HepG2 (cell line): ENCODE results near the gene SMIM38. TPM values are rescaled to one million over a fixed set of nuclear protein-coding genes. Genes with fewer than 3 reads are reported as not detected.

Experiments
- ATAC-seq: fragments of 200-7000 bp; cut with Tn5 transposase; 3 replicates; pipeline ENCODE4 v1.9.1; 2020; ENCODE audit warnings: mild to moderate bottlenecking, moderate library complexity
- BruUV-seq: library from RNA; stranded (reverse); fragments of 400-500 nt; replicated peaks from 2 replicates; lab custom pipeline; 2021; lab: Mats Ljungman, UMichigan
- CTCF ChIA-PET: fragments of 300-600 bp; formaldehyde crosslinking; extraction: SDS; loops from one replicate; lab custom pipeline; 2021; ENCODE audit warnings: low total read pairs, inconsistent platforms, low intra/inter-chr PET ratio; lab: Yijun Ruan, JAX
- POLR2A ChIA-PET: fragments of 350-600 bp; sonication (Branson Sonifier 250); formaldehyde crosslinking; loops from one replicate; lab custom pipeline; 2020; ENCODE audit warnings: antibody characterized with exemption, inconsistent platforms; lab: Yijun Ruan, JAX
- DNase-seq: peaks from one replicate; pipeline ENCODE4 v3.0.0-alpha.2; 2015; ENCODE audit warnings: low spot score
- FAIRE-seq: peaks from 3 replicates; lab custom pipeline; 2011; peaks lifted over from hg19 to GRCh38; lab: Jason Lieb, UNC
- H2AFZ ChIP-seq: one replicate; pipeline ENCODE4 v1.6.1; 2011; ENCODE audit warnings: low read length, inconsistent platforms
- H3K27ac ChIP-seq: fragments of 300-600 bp; 3 replicates; pipeline ENCODE4 v1.8.0; 2011; ENCODE audit warnings: mixed run types, mild to moderate bottlenecking, mixed read lengths, low read length, inconsistent platforms; ENCODE audit not compliant: insufficient read depth; ENCODE audit errors: extremely low read length
- H3K27me3 ChIP-seq, 2 experiments: fragments of 200-600 bp in 1 of 2; 2 replicates in 1 of 2; 3 replicates in 1 of 2; pipeline versions ENCODE4 v1.6.0 to v1.8.0; 2011; ENCODE audit warnings: low read length in 2 of 2, mild to moderate bottlenecking in 2 of 2, moderate library complexity in 2 of 2, inconsistent platforms in 1 of 2; ENCODE audit not compliant: insufficient read depth in 2 of 2, control insufficient read depth in 1 of 2
- H3K36me3 ChIP-seq, 2 experiments: fragments of 200-600 bp in 1 of 2; replicated peaks in 1 of 2; 2 replicates in 1 of 2; 3 replicates in 1 of 2; pipeline versions ENCODE4 v1.5.1 to v1.8.0; 2011; ENCODE audit warnings: low read length in 2 of 2, inconsistent platforms in 1 of 2; ENCODE audit not compliant: insufficient read depth in 2 of 2, control insufficient read depth in 1 of 2
- H3K4me1 ChIP-seq: 2 replicates; pipeline ENCODE4 v1.5.1; 2012; ENCODE audit warnings: low read length, inconsistent platforms; ENCODE audit not compliant: insufficient read depth
- H3K4me2 ChIP-seq: 2 replicates; pipeline ENCODE4 v1.6.0; 2011; ENCODE audit warnings: low read depth, low read length, inconsistent platforms
- H3K4me3 ChIP-seq, 3 experiments: fragments of 200-600 bp in 1 of 3; sonication (generic), shearing (Covaris generic) in 1 of 3; replicated peaks in 1 of 3; 2 replicates each; pipeline ENCODE4 v1.5.1; 2011 to 2016; ENCODE audit warnings: low read length in 3 of 3, inconsistent platforms in 2 of 3, low read depth in 2 of 3, mild to moderate bottlenecking in 2 of 3, control low read depth in 1 of 3, mixed read lengths in 1 of 3; ENCODE audit not compliant: insufficient read depth in 1 of 3
- H3K79me2 ChIP-seq: one replicate; pipeline ENCODE4 v1.6.1; 2011; ENCODE audit warnings: low read length, inconsistent platforms; ENCODE audit not compliant: insufficient read depth
- H3K9ac ChIP-seq: 2 replicates; pipeline ENCODE4 v1.6.0; 2011; ENCODE audit warnings: mild to moderate bottlenecking, low read depth, low read length, inconsistent platforms; ENCODE audit not compliant: insufficient read depth
- H3K9me3 ChIP-seq: 2 replicates; pipeline ENCODE4 v1.5.1; 2012; ENCODE audit warnings: mild to moderate bottlenecking, low read length
- H4K20me1 ChIP-seq: 2 replicates; pipeline ENCODE4 v1.6.0; 2011; ENCODE audit warnings: inconsistent platforms, mild to moderate bottlenecking, low read length, moderate library complexity; ENCODE audit not compliant: insufficient read depth
- CREB1 ChIP-seq, 2 experiments: fragments of 450-650 bp in 1 of 2; IDR thresholded peaks; 2 replicates each; pipeline ENCODE4 v1.6.1; 2016 to 2017; ENCODE audit warnings: control low read depth in 1 of 2, mild to moderate bottlenecking in 1 of 2, missing compliant biosample characterization in 1 of 2, missing genetic modification characterization in 1 of 2
- ZNF720 ChIP-seq: sonication (generic); formaldehyde crosslinking; IDR thresholded peaks from 2 replicates; pipeline ENCODE4 v1.4.0; 2020; ENCODE audit warnings: missing genetic modification reagents
- WGBS: methylation state at CpG from one replicate; pipeline ENCODE4 v1.1.6; 2017; ENCODE audit warnings: low lambda C conversion rate; 5-methylcytosine and 5-hydroxymethylcytosine counted together
- in situ Hi-C: cut with HindIII; loops from 2 replicates; pipeline ENCODE4 v1.10.0; 2017; ENCODE audit warnings: low pct_unique_long_range_greater_than_20kb; ENCODE audit not compliant: extremely low pct_ligation_motif_present
- intact Hi-C: fragments of 100-400 bp; cut with micrococcal nuclease; formaldehyde crosslinking; loops from one replicate; pipeline ENCODE4 v1.10.0; 2022; ENCODE audit not compliant: unreplicated experiment
- polyA plus RNA-seq, 8 experiments: library from polyadenylated mRNA; depleted of rRNA in 3 of 8; stranded (reverse) in 7 of 8; unstranded in 1 of 8; fragments of >200 nt; fragmentation: Illumina TruSeq in 4 of 8; extraction: Trizol in 4 of 8; gene quantifications; 2 replicates each; pipeline versions ENCODE4 v1.2.1 to v1.2.3, GENCODE V29; 2011 to 2016; ENCODE audit warnings: low read depth in 4 of 8, missing spikeins in 1 of 8, mixed read lengths in 1 of 8; ENCODE audit not compliant: insufficient read depth in 1 of 8
- total RNA-seq, 5 experiments: library from RNA; depleted of rRNA; stranded (reverse); fragments of >200 nt; fragmentation: Illumina TruSeq; extraction: Trizol; gene quantifications; 2 replicates each; pipeline ENCODE4 v1.2.3, GENCODE V29; 2016; ENCODE audit warnings: low read depth in 1 of 5
- TF ChIP-seq, protein P1 (sequence below): sonication (generic); formaldehyde crosslinking; conservative IDR thresholded peaks from 2 replicates; pipeline ENCODE4 v1.4.0; 2020; ENCODE audit warnings: missing genetic modification reagents
- TF ChIP-seq, protein P2 (sequence below): sonication (generic); formaldehyde crosslinking; IDR thresholded peaks from 2 replicates; pipeline ENCODE4 v1.5.0; 2020; ENCODE audit warnings: mild to moderate bottlenecking, missing genetic modification reagents
- TF ChIP-seq, protein P3 (sequence below): sonication (generic); formaldehyde crosslinking; IDR thresholded peaks from 2 replicates; pipeline ENCODE4 v1.5.0; 2020; ENCODE audit warnings: mild to moderate bottlenecking, missing genetic modification reagents

The SMIM38 gene
- total and polyA plus RNA-seq, 2 of the 13 experiments (the other 11 are each of a cell fraction or from before 2014, with no cell fraction given): 0.30 to 0.40 TPM

DNA sequence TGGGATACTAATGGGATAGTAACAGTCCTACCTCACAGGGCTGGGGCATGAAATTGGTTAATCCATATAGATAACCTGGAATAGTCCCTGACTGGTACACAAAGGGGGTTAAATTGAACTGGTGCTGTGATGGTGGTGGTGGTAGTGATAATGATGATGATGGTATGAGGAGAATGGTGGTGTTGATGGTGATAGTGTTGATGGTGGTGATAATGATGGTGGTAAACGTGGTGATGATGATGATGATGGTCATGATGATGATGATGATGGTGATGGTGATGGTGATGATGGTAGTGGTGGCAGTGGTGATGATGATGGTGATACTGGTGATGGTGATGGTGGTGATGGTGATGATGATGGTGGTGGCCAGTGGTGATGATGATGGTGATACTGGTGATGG is 38.7 kb downstream of the SMIM38 start:
- Histone ChIP-seq H3K4me1 (no peaks in the 10 kb centered on the region), H4K20me1 (no peaks in the 10 kb centered on the region), H3K79me2 (no peaks in the 10 kb centered on the region), H3K27me3 (peaks cover 0 to 6% of the 10 kb centered on the region in 2 experiments; a peak in 2 of 5 replicates), H3K4me3 (no peak overlapping the region), H3K4me2 (no peak overlapping the region), H2AFZ (no peak overlapping the region), H3K36me3 (no peaks in the 10 kb centered on the region), H3K9me3 (no peaks in the 10 kb centered on the region), H3K27ac (no peak overlapping the region), H3K9ac (no peak overlapping the region)
- intact Hi-C loops: no loop called here
- in situ Hi-C loops: no loop called here
- 3% methylated on average over 1 of the region's 1 CpG for WGBS
- ChIA-PET POLR2A (no interaction called here), CTCF (no interaction called here)
- DNase-seq (no peak), FAIRE-seq (no peak), ATAC-seq (no peak)
- TF ChIP-seq ZNF720 (CRISPR knock-in tag) (no peak), CREB1 (IDR thresholded peaks at IDR 0.05) (peak; percentile 89), CREB1 (CRISPR knock-in tag; IDR thresholded peaks at IDR 0.05) (no peak)
- TF ChIP-seq, protein P1, sequence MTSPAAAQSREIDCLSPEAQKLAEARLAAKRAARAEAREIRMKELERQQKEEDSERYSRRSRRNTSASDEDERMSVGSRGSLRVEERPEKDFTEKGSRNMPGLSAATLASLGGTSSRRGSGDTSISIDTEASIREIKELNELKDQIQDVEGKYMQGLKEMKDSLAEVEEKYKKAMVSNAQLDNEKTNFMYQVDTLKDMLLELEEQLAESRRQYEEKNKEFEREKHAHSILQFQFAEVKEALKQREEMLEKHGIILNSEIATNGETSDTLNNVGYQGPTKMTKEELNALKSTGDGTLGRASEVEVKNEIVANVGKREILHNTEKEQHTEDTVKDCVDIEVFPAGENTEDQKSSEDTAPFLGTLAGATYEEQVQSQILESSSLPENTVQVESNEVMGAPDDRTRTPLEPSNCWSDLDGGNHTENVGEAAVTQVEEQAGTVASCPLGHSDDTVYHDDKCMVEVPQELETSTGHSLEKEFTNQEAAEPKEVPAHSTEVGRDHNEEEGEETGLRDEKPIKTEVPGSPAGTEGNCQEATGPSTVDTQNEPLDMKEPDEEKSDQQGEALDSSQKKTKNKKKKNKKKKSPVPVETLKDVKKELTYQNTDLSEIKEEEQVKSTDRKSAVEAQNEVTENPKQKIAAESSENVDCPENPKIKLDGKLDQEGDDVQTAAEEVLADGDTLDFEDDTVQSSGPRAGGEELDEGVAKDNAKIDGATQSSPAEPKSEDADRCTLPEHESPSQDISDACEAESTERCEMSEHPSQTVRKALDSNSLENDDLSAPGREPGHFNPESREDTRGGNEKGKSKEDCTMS (CRISPR knock-in tag): no peak
- no TSS peak for BruUV-seq

DNA sequence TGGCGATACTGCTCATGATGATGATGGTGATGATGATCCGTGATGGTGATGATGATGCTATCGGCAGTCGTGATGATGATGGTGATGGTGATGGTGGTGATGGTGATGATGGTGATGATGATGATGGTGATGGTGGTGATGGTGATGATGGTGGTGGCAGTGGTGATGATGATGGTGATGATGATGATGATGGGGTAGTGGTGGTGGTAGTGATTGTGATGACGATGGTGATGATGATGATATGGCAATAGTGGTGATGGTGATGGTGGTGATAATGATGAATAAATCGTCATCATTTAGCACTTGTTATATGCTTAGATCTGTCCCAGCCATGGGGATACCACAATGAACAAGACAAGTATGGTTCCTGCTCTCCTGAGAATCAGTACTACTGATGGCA is 39.2 kb downstream of the SMIM38 start:
- ATAC-seq: no peak
- H3K27ac ChIP-seq: no peak overlapping the region
- BruUV-seq: no TSS peak
- no peaks in the 10 kb centered on the region for H3K9me3 ChIP-seq
- TF ChIP-seq CREB1 (IDR thresholded peaks at IDR 0.05) (peak; percentile 97), CREB1 (CRISPR knock-in tag; IDR thresholded peaks at IDR 0.05) (no peak)
- TF ChIP-seq, protein P2, sequence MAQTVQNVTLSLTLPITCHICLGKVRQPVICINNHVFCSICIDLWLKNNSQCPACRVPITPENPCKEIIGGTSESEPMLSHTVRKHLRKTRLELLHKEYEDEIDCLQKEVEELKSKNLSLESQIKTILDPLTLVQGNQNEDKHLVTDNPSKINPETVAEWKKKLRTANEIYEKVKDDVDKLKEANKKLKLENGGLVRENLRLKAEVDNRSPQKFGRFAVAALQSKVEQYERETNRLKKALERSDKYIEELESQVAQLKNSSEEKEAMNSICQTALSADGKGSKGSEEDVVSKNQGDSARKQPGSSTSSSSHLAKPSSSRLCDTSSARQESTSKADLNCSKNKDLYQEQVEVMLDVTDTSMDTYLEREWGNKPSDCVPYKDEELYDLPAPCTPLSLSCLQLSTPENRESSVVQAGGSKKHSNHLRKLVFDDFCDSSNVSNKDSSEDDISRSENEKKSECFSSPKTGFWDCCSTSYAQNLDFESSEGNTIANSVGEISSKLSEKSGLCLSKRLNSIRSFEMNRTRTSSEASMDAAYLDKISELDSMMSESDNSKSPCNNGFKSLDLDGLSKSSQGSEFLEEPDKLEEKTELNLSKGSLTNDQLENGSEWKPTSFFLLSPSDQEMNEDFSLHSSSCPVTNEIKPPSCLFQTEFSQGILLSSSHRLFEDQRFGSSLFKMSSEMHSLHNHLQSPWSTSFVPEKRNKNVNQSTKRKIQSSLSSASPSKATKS (CRISPR knock-in tag): no peak
- TF ChIP-seq, protein P3, sequence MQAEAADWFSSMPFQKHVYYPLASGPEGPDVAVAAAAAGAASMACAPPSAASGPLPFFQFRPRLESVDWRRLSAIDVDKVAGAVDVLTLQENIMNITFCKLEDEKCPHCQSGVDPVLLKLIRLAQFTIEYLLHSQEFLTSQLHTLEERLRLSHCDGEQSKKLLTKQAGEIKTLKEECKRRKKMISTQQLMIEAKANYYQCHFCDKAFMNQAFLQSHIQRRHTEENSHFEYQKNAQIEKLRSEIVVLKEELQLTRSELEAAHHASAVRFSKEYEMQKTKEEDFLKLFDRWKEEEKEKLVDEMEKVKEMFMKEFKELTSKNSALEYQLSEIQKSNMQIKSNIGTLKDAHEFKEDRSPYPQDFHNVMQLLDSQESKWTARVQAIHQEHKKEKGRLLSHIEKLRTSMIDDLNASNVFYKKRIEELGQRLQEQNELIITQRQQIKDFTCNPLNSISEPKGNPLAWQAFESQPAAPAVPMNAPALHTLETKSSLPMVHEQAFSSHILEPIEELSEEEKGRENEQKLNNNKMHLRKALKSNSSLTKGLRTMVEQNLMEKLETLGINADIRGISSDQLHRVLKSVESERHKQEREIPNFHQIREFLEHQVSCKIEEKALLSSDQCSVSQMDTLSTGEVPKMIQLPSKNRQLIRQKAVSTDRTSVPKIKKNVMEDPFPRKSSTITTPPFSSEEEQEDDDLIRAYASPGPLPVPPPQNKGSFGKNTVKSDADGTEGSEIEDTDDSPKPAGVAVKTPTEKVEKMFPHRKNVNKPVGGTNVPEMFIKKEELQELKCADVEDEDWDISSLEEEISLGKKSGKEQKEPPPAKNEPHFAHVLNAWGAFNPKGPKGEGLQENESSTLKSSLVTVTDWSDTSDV (CRISPR knock-in tag): no peak
- TF ChIP-seq, all 625 proteins: peak for 1
- ChIA-PET POLR2A (no interaction called here), CTCF (no interaction called here)
- in situ Hi-C loops: no loop called here
- Histone ChIP-seq H3K79me2 (no peaks in the 10 kb centered on the region), H3K4me2 (no peak overlapping the region), H3K9ac (no peak overlapping the region), H3K4me3 (no peak overlapping the region), H3K4me1 (no peaks in the 10 kb centered on the region), H3K27me3 (peaks cover 0 to 10% of the 10 kb centered on the region in 2 experiments; a peak in 2 of 5 replicates), H2AFZ (no peak overlapping the region), H3K36me3 (no peaks in the 10 kb centered on the region), H4K20me1 (no peaks in the 10 kb centered on the region)
- intact Hi-C loops: no loop called here
- no peak for FAIRE-seq
- DNase-seq: no peak
- 11% methylated on average over 4 of the region's 6 CpGs for WGBS
